Measurements from ENCODE around the gene R3HDM2. TPM values are rescaled to one million over a fixed set of nuclear protein-coding genes. Genes with fewer than 3 reads are reported as not detected.
A peak's percentile ranks its signal among the peaks of the same experiment; 100 is the strongest.

R3HDM2 gene
- total and polyA plus RNA-seq, 2 of the 13 experiments (the other 11 are each of a cell fraction or from before 2014, with no cell fraction given) = 11.1 to 23.5 TPM

- 40% methylated on average over 29 of the region's 35 CpGs for WGBS (ENCODE audit: low lambda C conversion rate)
- ATAC-seq = no peak
- peaks cover 3 to 6% of the 10 kb centered on the region in 2 experiments; a peak in 2 of 5 replicates for H3K36me3 ChIP-seq (replicated peaks in 1 of 2; ENCODE audit: control insufficient read depth in 1 of 2, insufficient read depth in 2 of 2, low read length in 2 of 2)
- no peaks in the 10 kb centered on the region for H4K20me1 ChIP-seq (ENCODE audit: insufficient read depth, low read length)
- CTCF ChIA-PET (ENCODE audit: low intra/inter-chr PET ratio, low total read pairs) = interaction anchor here (8.7 kb wide), 1 partner anchor 12 kb away, joined by 87 read pairs; a partner anchor contains a TSS
- peak overlapping the region in 1 of 3 experiments; percentile 46; a peak in 2 of 6 replicates for H3K4me3 ChIP-seq (replicated peaks in 1 of 3; ENCODE audit: insufficient read depth in 1 of 3, low read depth in 2 of 3, low read length in 3 of 3)
- peaks cover 3 to 48% of the 10 kb centered on the region in 2 experiments; a peak in 4 of 5 replicates for H3K27me3 ChIP-seq (ENCODE audit: control insufficient read depth in 1 of 2, insufficient read depth in 2 of 2, low read length in 2 of 2)
- H3K27ac ChIP-seq (ENCODE audit: extremely low read length, insufficient read depth, low read length) = no peak overlapping the region
- intact Hi-C loops (cut with micrococcal nuclease; ENCODE audit: unreplicated experiment) = no loop called here
- no peak for DNase-seq (ENCODE audit: low spot score)
- BruUV-seq (replicated peaks) = no TSS peak
- no peak overlapping the region for H2AFZ ChIP-seq (ENCODE audit: low read length)
- POLR2A ChIA-PET = interaction anchor here (1.1 to 1.7 kb wide), 4 partner anchors 11 to 99 kb away, joined by 3 to 6 read pairs (median 4); partner anchors contain the start of gene LRP1
- H3K9me3 ChIP-seq (ENCODE audit: low read length) = no peaks in the 10 kb centered on the region
- H3K9ac ChIP-seq (ENCODE audit: insufficient read depth, low read depth, low read length) = no peak overlapping the region
- H3K4me1 ChIP-seq (ENCODE audit: insufficient read depth, low read length) = peaks cover 77% of the 10 kb centered on the region
- in situ Hi-C loops (cut with HindIII; ENCODE audit: extremely low pct_ligation_motif_present, low pct_unique_long_range_greater_than_20kb) = no loop called here
- TF ChIP-seq, protein P1, sequence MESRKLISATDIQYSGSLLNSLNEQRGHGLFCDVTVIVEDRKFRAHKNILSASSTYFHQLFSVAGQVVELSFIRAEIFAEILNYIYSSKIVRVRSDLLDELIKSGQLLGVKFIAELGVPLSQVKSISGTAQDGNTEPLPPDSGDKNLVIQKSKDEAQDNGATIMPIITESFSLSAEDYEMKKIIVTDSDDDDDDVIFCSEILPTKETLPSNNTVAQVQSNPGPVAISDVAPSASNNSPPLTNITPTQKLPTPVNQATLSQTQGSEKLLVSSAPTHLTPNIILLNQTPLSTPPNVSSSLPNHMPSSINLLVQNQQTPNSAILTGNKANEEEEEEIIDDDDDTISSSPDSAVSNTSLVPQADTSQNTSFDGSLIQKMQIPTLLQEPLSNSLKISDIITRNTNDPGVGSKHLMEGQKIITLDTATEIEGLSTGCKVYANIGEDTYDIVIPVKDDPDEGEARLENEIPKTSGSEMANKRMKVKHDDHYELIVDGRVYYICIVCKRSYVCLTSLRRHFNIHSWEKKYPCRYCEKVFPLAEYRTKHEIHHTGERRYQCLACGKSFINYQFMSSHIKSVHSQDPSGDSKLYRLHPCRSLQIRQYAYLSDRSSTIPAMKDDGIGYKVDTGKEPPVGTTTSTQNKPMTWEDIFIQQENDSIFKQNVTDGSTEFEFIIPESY (CRISPR knock-in tag; IDR thresholded peaks at IDR 0.05) = 0 out of 2 replicates have a peak, but pooled peaks have one; percentile 18
- TF ChIP-seq ZNF205 (CRISPR knock-in tag; IDR thresholded peaks at IDR 0.05) = peak; percentile 96
- TF ChIP-seq POLR2A (IDR thresholded peaks at IDR 0.05; ENCODE audit: insufficient read depth in 1 of 2, low read depth in 2 of 2, low read length in 2 of 2) = no peak
- TF ChIP-seq ZNF768 (CRISPR knock-in tag; IDR thresholded peaks at IDR 0.05) = no peak
- no peak for TF ChIP-seq ASH2L (IDR thresholded peaks at IDR 0.05; ENCODE audit: insufficient read length, low read depth, low read length)
- no peak for TF ChIP-seq ELK4 (CRISPR knock-in tag; IDR thresholded peaks at IDR 0.05; ENCODE audit: borderline replicate concordance)
- no peak for FAIRE-seq
- H3K4me2 ChIP-seq (ENCODE audit: low read depth, low read length) = peak overlapping the region; percentile 57
- H3K79me2 ChIP-seq (ENCODE audit: insufficient read depth, low read length) = peaks cover 30% of the 10 kb centered on the region
These were observed 204.1 kb downstream of the R3HDM2 start for GRCh38 chr12:57226588-57227314.
